ENCODE measurements around the gene BAZ2A.
"Not testable (repeated sequence)": the region's sequence is repeated elsewhere in the genome, so short reads cannot be mapped to it uniquely, and the experiment has no call there.

BAZ2A gene

GRCh38 chr12:56668197-56668457 lies 38.0 kb upstream of the BAZ2A start:
- Histone ChIP-seq H3K36me3 (peaks cover 88% of the 10 kb centered on the region), H3K27me3 (no peaks in the 10 kb centered on the region), H3K9me3 (no peaks in the 10 kb centered on the region), H3K4me1 (no peaks in the 10 kb centered on the region), H3K4me3 (ENCODE audit: low read depth, low read length) (no peak overlapping the region)
- no peak for TF ChIP-seq CTCF (IDR thresholded peaks at IDR 0.05; ENCODE audit: low read depth, low read length)
- DNase-seq = no peak

- Histone ChIP-seq H3K4me1 (no peaks in the 10 kb centered on the region), H3K36me3 (peaks cover 32% of the 10 kb centered on the region), H3K4me3 (ENCODE audit: low read depth, low read length) (no peak overlapping the region), H3K27me3 (no peaks in the 10 kb centered on the region), H3K9me3 (no peaks in the 10 kb centered on the region)
- DNase-seq = no peak
- TF ChIP-seq CTCF (IDR thresholded peaks at IDR 0.05; ENCODE audit: low read depth, low read length) = no peak
Observed at GRCh38 chr12:56661979-56662638, 32.0 kb upstream of the BAZ2A start.

GRCh38 chr12:56661560-56661959 lies 31.4 kb upstream of the BAZ2A start:
- no peaks in the 10 kb centered on the region for H3K27me3 ChIP-seq
- no peak for TF ChIP-seq CTCF (IDR thresholded peaks at IDR 0.05; ENCODE audit: low read depth, low read length)
- H3K4me1 ChIP-seq = no peaks in the 10 kb centered on the region
- no peaks in the 10 kb centered on the region for H3K9me3 ChIP-seq
- no peak overlapping the region for H3K4me3 ChIP-seq (ENCODE audit: low read depth, low read length)
- peaks cover 27% of the 10 kb centered on the region for H3K36me3 ChIP-seq
- DNase-seq = no peak

GRCh38 chr12:56658921-56659320 lies 28.8 kb upstream of the BAZ2A start:
- peaks cover 4% of the 10 kb centered on the region for H3K36me3 ChIP-seq
- no peaks in the 10 kb centered on the region for H3K27me3 ChIP-seq

GRCh38 chr12:56657416-56658379 lies 27.6 kb upstream of the BAZ2A start:
- no peak overlapping the region for H3K4me3 ChIP-seq (ENCODE audit: low read depth, low read length)
- no peaks in the 10 kb centered on the region for H3K27me3 ChIP-seq
- no peaks in the 10 kb centered on the region; the same call in 1 of the 2 replicates for H3K36me3 ChIP-seq
- DNase-seq = no peak
- TF ChIP-seq CTCF (IDR thresholded peaks at IDR 0.05; ENCODE audit: low read depth, low read length) = no peak
- H3K4me1 ChIP-seq = no peaks in the 10 kb centered on the region
- H3K9me3 ChIP-seq = no peaks in the 10 kb centered on the region; the same call in 1 of the 2 replicates

More at GRCh38 chr12:56658921-56659320, 28.8 kb upstream of the BAZ2A start:
- Histone ChIP-seq H3K9me3 (no peaks in the 10 kb centered on the region), H3K4me1 (no peaks in the 10 kb centered on the region), H3K4me3 (ENCODE audit: low read depth, low read length) (no peak overlapping the region)
- DNase-seq = no peak
- TF ChIP-seq CTCF (IDR thresholded peaks at IDR 0.05; ENCODE audit: low read depth, low read length) = no peak

- not testable (repeated sequence) for H3K36me3 ChIP-seq; H3K9me3 ChIP-seq; H3K4me1 ChIP-seq; H3K27me3 ChIP-seq; H3K4me3 ChIP-seq (ENCODE audit: low read depth, low read length); DNase-seq
Observed at GRCh38 chr12:56653781-56654180, 23.7 kb upstream of the BAZ2A start.

- H3K9me3 ChIP-seq = not testable (repeated sequence)
Observed at GRCh38 chr12:56648023-56648422, 17.9 kb upstream of the BAZ2A start.

More at GRCh38 chr12:56648023-56648422, 17.9 kb upstream of the BAZ2A start:
- H3K4me3 ChIP-seq (ENCODE audit: low read depth, low read length); DNase-seq; H3K4me1 ChIP-seq; H3K27me3 ChIP-seq: not testable (repeated sequence)
- H3K36me3 ChIP-seq = peaks cover 26% of the 10 kb centered on the region

All from BE2C (cell line).